NCI-H1048 (cell line): Measurements from ENCODE around the gene DNAH9.

Source experiments
- DNase-seq: peaks from one replicate; lab custom pipeline; 2025; lab: John Stamatoyannopoulos, UW

DNAH9 gene

GRCh38 chr17:11757815-11758214 lies 159.5 kb downstream of the DNAH9 start:
- DNase-seq, result no peak

GRCh38 chr17:11768106-11768505 lies 169.8 kb downstream of the DNAH9 start:
- DNase-seq, result no peak

- no peak for DNase-seq
Observed at GRCh38 chr17:11768981-11769380, 170.7 kb downstream of the DNAH9 start.

GRCh38 chr17:11772031-11772430 lies 173.8 kb downstream of the DNAH9 start:
- DNase-seq, result no peak

- no peak for DNase-seq
Observed at GRCh38 chr17:11779892-11780291, 181.6 kb downstream of the DNAH9 start.

GRCh38 chr17:11780621-11781020 lies 182.4 kb downstream of the DNAH9 start:
- no peak for DNase-seq

- no peak for DNase-seq
Observed at GRCh38 chr17:11786711-11787438, 188.6 kb downstream of the DNAH9 start.

GRCh38 chr17:11795906-11796305 lies 197.6 kb downstream of the DNAH9 start:
- no peak for DNase-seq

GRCh38 chr17:11797803-11798202 lies 199.5 kb downstream of the DNAH9 start:
- no peak for DNase-seq

- DNase-seq, result no peak
Observed at GRCh38 chr17:11803231-11803969, 205.1 kb downstream of the DNAH9 start.

- no peak for DNase-seq
Observed at GRCh38 chr17:11805138-11805537, 206.9 kb downstream of the DNAH9 start.

- DNase-seq, result no peak
Observed at GRCh38 chr17:11805952-11806351, 207.7 kb downstream of the DNAH9 start.

- DNase-seq, result no peak
Observed at GRCh38 chr17:11807606-11808005, 209.3 kb downstream of the DNAH9 start.

GRCh38 chr17:11813278-11813677 lies 215.0 kb downstream of the DNAH9 start:
- no peak for DNase-seq

GRCh38 chr17:11813871-11814270 lies 215.6 kb downstream of the DNAH9 start:
- DNase-seq, result no peak

GRCh38 chr17:11814655-11815262 lies 216.5 kb downstream of the DNAH9 start:
- no peak for DNase-seq

- no peak for DNase-seq
Observed at GRCh38 chr17:11816409-11816808, 218.1 kb downstream of the DNAH9 start.

- DNase-seq, result no peak
Observed at GRCh38 chr17:11823862-11824261, 225.6 kb downstream of the DNAH9 start.

GRCh38 chr17:11825572-11826209 lies 227.4 kb downstream of the DNAH9 start:
- no peak for DNase-seq

- no peak for DNase-seq
Observed at GRCh38 chr17:11832401-11833137, 234.3 kb downstream of the DNAH9 start.

- no peak for DNase-seq
Observed at GRCh38 chr17:11836508-11836907, 238.2 kb downstream of the DNAH9 start.

GRCh38 chr17:11840052-11840451 lies 241.8 kb downstream of the DNAH9 start:
- no peak for DNase-seq
